Upper lobe of right lung (tissue), 1 donor: Measurements from ENCODE around the gene AIFM2. TPM values are rescaled to one million over a fixed set of nuclear protein-coding genes. Genes with fewer than 3 reads are reported as not detected.
"Not testable (repeated sequence)": the region's sequence is repeated elsewhere in the genome, so short reads cannot be mapped to it uniquely, and the experiment has no call there.

Source experiments
- ATAC-seq: fragments of 200-7000 bp; cut with Tn5 transposase; one replicate; pipeline ENCODE4 v1.9.1; 2020; ENCODE audit warnings: mild to moderate bottlenecking, moderate library complexity
- DNase-seq: peaks from one replicate; pipeline ENCODE4 v3.0.0-alpha.2; 2020
- H3K27ac ChIP-seq: fragments of 200-600 bp; one replicate; pipeline ENCODE4 v1.8.0; 2022
- H3K27me3 ChIP-seq: fragments of 200-600 bp; one replicate; pipeline ENCODE4 v1.8.0; 2022; ENCODE audit warnings: mild to moderate bottlenecking
- H3K36me3 ChIP-seq: fragments of 200-600 bp; one replicate; pipeline ENCODE4 v1.8.0; 2022
- H3K4me1 ChIP-seq: fragments of 200-600 bp; one replicate; pipeline ENCODE4 v1.8.0; 2022
- H3K4me3 ChIP-seq: fragments of 200-600 bp; one replicate; pipeline ENCODE4 v1.8.0; 2022; ENCODE audit warnings: mild to moderate bottlenecking
- H3K9me3 ChIP-seq: fragments of 200-600 bp; one replicate; pipeline ENCODE4 v1.8.0; 2022
- CTCF ChIP-seq: fragments of 200-600 bp; IDR thresholded peaks from one replicate; pipeline ENCODE4 v1.8.0; 2022; ENCODE audit warnings: antibody characterized with exemption
- intact Hi-C: fragments of 100-400 bp; cut with DNase I; formaldehyde crosslinking; loops from one replicate; pipeline ENCODE4 v1.11.0; 2022
- total RNA-seq: library from RNA; stranded (reverse); fragmentation: NEBNext Ultra II Directional; extraction: Animal tissue kit (Norgen Biotek cat#: 25700); gene quantifications from one replicate; pipeline ENCODE4 v1.2.1, GENCODE V29; 2021
- donor health status: DM: no; HTN: yes; CAD: no; lungs with severe emphysema.

AIFM2 gene
- total RNA-seq, 1 donor from 2014 or later = 15.4 TPM

DNA sequence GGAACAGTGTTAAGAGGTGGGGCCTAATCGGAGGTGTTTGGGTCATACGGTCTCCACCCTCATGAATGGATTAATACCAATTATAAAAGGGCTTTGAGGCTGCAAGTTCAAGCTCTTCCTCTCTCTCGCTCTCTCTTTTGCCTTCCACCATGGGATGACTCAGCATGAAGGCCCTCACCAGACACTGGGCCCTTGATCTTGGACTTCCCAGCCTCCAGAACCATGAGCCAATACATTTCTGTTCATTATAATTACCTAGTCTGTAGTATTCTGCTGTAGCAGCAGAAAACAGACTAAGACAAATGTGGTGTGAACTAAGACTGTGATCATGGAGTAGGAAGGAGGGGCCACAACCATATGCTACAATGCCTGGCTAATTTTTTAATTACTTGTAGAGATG is 7.7 kb downstream of the AIFM2 start:
- ATAC-seq (no peak), DNase-seq (no peak)
- TF ChIP-seq CTCF = no peak
- no peaks in the 10 kb centered on the region for H3K9me3 ChIP-seq
- H3K27me3 ChIP-seq = no peaks in the 10 kb centered on the region
- H3K36me3 ChIP-seq = peaks cover 12% of the 10 kb centered on the region
- no peak overlapping the region for H3K4me3 ChIP-seq
- intact Hi-C loops = no loop called here
- H3K4me1 ChIP-seq = no peaks in the 10 kb centered on the region
- H3K27ac ChIP-seq = no peak overlapping the region

DNA sequence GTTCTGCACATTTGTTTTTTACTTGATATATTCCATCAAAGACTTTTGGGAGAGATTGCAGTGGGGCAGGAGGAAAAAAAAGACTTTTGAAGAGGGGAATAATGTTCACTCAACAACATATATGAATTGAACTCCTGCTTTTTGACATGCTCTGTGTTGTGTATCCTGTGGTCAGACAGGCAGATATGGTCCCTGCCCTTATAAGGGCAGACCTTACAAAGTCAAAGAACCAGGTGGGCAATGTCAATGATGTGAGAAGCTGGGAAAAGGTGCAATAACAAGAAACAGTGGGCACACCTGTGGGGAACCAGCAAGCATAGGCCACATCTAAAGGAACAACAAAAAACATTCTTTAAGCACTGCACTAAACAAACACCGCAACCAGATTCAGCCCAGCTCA is 8.2 kb downstream of the AIFM2 start:
- ATAC-seq = no peak
- no peak for TF ChIP-seq CTCF
- Histone ChIP-seq H3K9me3 (no peaks in the 10 kb centered on the region), H3K36me3 (peaks cover 17% of the 10 kb centered on the region), H3K27ac (no peak overlapping the region), H3K27me3 (no peaks in the 10 kb centered on the region), H3K4me3 (no peak overlapping the region), H3K4me1 (no peaks in the 10 kb centered on the region)
- DNase-seq = no peak
- intact Hi-C loops = no loop called here

GRCh38 chr10:70123817-70124216 is 8.8 kb downstream of the AIFM2 start:
- no peak for ATAC-seq
- intact Hi-C loops = no loop called here

DNA sequence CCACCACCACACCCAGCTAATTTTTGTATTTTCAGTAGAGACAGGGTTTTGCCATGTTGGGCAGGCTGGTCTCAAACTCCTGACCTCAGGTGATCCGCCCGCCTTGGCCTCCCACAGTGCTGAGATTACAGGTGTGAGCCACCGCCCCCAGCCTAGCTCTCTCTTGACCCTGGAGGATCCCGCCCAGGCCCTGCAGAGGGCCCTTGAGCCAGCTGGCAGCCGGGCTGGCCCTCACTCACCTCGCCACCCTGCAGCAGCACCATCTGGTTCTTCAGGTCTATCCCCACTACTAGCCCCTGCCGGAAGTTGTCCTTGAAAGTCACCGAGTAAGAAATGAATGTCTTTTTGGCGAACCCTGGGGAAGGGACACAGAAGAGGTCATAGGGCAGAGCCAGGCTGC is 9.5 kb downstream of the AIFM2 start:
- ATAC-seq, intact Hi-C loops: not testable (repeated sequence)

More at GRCh38 chr10:70123817-70124216, 8.8 kb downstream of the AIFM2 start:
- no peak overlapping the region for H3K27ac ChIP-seq
- H3K4me1 ChIP-seq = no peaks in the 10 kb centered on the region
- DNase-seq = no peak
- H3K36me3 ChIP-seq = peaks cover 19% of the 10 kb centered on the region
- H3K27me3 ChIP-seq = no peaks in the 10 kb centered on the region
- no peak for TF ChIP-seq CTCF
- H3K4me3 ChIP-seq = no peak overlapping the region
- H3K9me3 ChIP-seq = no peaks in the 10 kb centered on the region

DNA sequence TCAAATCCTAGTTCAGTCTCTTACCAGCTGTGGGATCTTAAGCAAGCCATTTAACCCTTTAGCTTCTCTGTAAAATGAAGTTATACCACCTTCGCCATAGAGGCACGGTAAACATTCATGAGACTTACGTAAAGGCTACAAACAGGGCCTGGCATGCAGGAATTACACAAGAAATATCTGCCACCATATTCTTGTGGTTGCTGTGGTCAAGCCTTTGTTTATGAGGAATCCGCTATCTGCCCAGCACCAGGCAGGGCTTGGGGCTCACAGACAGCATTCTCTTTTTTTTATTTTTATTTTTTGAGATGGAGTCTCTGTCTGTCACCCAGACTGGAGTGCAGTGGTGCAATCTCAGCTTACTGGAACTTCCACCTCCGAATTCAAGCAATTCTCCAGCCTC is 9.9 kb downstream of the AIFM2 start:
- intact Hi-C loops = no loop called here
- no peak overlapping the region for H3K27ac ChIP-seq
- H3K27me3 ChIP-seq = no peaks in the 10 kb centered on the region
- no peaks in the 10 kb centered on the region for H3K4me1 ChIP-seq
- H3K36me3 ChIP-seq = peaks cover 13% of the 10 kb centered on the region
- no peak for TF ChIP-seq CTCF
- no peak overlapping the region for H3K4me3 ChIP-seq
- no peak for ATAC-seq
- no peak for DNase-seq
- no peaks in the 10 kb centered on the region for H3K9me3 ChIP-seq

More for the DNA sequence above, 9.5 kb downstream of the AIFM2 start:
- not testable (repeated sequence) for H3K27ac ChIP-seq, DNase-seq, H3K4me1 ChIP-seq, H3K4me3 ChIP-seq, H3K27me3 ChIP-seq, H3K9me3 ChIP-seq
- H3K36me3 ChIP-seq = peaks cover 13% of the 10 kb centered on the region

GRCh38 chr10:70121281-70121949 is 11.2 kb downstream of the AIFM2 start:
- TF ChIP-seq CTCF = no peak
- intact Hi-C loops = no loop called here
- DNase-seq = no peak
- no peak overlapping the region for H3K4me3 ChIP-seq
- no peak overlapping the region for H3K27ac ChIP-seq
- ATAC-seq = no peak
- H3K4me1 ChIP-seq = no peaks in the 10 kb centered on the region
- no peaks in the 10 kb centered on the region for H3K27me3 ChIP-seq
- H3K36me3 ChIP-seq = peaks cover 13% of the 10 kb centered on the region
- H3K9me3 ChIP-seq = no peaks in the 10 kb centered on the region
